Cardiac fibroblast (primary cell): Measurements from ENCODE around the gene NTN1.

Source experiments
- DNase-seq, 2 donors: peaks; one replicate each; pipeline versions ENCODE4 v3.0.0 to v3.0.0-alpha.2; 2010; ENCODE audit warnings: low read depth in 2 of 2
- H3K4me3 ChIP-seq, 2 donors: replicated peaks in 1 of 2; 1 replicate in 1 of 2; 2 replicates in 1 of 2; pipeline ENCODE4 v1.5.1; 2011; ENCODE audit warnings: low read depth in 2 of 2, low read length in 2 of 2, mild to moderate bottlenecking in 2 of 2, moderate library complexity in 1 of 2
- CTCF ChIP-seq: IDR thresholded peaks from one replicate; pipeline ENCODE4 v1.5.1; 2011; ENCODE audit warnings: low read depth, mild to moderate bottlenecking, low read length, inconsistent platforms

NTN1 gene

DNA sequence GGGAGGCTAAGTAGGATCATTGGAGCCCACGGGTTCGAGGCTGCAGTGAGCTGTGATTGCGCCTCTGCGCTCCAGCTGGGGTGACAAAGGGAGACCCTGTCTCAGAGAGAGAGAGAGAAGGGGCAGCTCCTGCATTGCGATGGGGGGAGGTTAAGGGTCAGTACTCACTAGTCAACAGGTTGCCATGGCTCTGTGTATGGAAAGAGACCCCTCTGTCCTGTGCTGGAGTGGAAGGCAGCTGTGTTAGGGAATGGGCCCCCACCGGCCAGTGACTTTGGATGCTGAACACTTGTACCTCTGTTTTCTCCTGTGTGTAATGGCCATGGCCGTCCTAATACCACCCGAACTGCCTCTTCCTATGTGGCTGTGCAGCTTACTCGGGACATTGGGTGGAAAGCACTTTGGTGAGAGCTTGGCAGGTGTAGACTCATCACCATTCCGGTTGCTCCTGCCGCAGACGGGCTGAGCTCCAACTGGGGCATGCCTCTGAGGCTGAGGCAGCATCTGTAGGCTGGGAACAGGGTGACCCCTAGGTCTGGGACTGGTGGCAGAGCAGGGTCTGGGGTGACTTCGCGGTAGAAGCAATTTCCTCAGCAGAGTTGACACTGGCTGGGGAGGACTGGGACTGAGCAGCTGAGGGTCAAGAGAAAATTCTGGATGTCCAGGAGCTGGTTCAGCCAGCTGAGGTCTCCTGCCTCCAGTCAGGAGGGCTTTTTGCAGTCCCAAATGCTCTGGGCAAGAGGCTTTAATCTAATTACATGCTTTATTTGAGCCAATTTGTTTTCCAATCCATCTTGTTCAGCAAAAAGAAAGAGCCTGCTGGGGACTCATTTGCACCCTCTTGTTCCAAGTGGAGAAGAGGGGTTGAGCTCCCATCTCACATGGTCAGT is 184.5 kb downstream of the NTN1 start:
- DNase-seq: no peak
- TF ChIP-seq CTCF: no peak
- H3K4me3 ChIP-seq: no peak overlapping the region

DNA sequence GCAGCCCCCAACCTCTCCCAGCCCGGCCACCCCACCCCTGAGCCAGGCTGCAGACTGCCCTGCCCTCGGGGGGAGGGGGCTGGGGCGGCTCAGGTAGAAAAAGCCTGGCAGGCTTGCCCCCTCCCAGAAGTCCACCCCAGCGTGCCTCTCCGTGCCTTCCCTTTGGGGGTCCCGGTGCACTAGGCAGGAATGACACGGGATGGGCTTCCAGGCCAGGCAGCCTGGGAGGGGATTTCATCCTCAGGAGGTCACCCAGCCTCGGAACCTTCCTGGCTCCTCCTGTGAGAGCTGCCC is 185.0 kb downstream of the NTN1 start:
- no peak for DNase-seq
- no peak overlapping the region for H3K4me3 ChIP-seq
- TF ChIP-seq CTCF: no peak

DNA sequence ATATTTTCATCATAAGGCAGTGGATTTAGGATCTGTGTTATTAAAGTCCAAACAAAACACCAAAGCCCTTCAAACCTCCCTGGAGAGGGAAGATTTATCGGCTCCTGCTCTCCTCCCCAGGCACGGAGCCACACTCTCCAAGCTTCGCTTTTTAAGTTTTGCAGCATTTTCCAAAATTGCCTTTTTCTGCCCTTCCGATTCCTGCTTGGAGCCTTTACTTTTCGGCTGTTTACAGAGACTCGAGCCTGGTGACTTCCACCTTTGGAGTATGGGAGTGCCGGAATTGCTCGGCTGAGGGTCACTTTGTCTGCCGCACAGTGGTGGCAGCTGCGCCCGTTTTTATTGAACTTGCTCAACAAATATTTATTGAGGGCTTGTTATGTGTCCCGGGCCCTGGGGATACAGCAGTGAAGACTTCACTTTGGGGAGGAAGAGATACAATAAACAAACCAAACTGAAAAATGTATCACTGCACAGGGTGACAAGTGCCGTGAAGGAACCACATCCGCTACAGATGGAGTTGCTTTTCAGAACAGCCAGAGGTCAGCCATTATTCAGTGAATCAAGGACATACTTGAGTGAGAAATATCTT is 185.5 kb downstream of the NTN1 start:
- no peak for TF ChIP-seq CTCF
- H3K4me3 ChIP-seq: no peak overlapping the region
- DNase-seq: no peak

GRCh38 chr17:9208381-9209105 is 187.2 kb downstream of the NTN1 start:
- H3K4me3 ChIP-seq: no peak overlapping the region
- no peak for TF ChIP-seq CTCF
- no peak for DNase-seq

- no peak for TF ChIP-seq CTCF
- no peak for DNase-seq
- H3K4me3 ChIP-seq: no peak overlapping the region
These were observed 188.0 kb downstream of the NTN1 start for GRCh38 chr17:9209347-9209746.

- no peak overlapping the region for H3K4me3 ChIP-seq
- TF ChIP-seq CTCF: no peak
- DNase-seq: no peak
These were observed 188.6 kb downstream of the NTN1 start for GRCh38 chr17:9209781-9210370.
